ENCODE measurements around the gene AAR2.

The AAR2 gene

GRCh38 chr20:36218380-36219064 is 17.8 kb upstream of the AAR2 start:
- no peak for DNase-seq

- no peak for DNase-seq
These were observed 16.5 kb upstream of the AAR2 start for GRCh38 chr20:36219671-36220220.

DNA sequence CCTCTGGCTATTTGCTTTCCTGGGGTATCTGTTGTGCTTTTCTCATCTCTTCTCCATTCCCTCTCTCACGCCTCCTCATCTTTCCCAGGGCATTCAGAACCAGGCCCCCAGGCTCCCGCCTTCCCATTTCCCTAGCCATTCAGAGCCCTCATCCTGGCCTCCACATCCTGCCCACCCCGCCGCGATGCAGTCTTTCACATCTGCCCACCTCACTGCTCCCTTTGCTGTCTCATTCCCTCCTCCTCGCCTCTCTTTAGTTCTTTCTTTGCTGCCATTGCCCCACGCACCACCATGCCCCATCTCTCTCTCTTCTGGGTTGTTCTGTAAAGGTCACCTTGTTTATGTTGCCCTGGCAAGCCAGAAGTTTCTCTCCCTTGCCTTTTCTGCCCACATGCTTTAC is 10.6 kb upstream of the AAR2 start:
- no peak for DNase-seq

- no peak for DNase-seq
These were observed 7.5 kb upstream of the AAR2 start for GRCh38 chr20:36228770-36229169.

- DNase-seq, result no peak
These were observed 6.3 kb upstream of the AAR2 start for GRCh38 chr20:36230019-36230418.

DNA sequence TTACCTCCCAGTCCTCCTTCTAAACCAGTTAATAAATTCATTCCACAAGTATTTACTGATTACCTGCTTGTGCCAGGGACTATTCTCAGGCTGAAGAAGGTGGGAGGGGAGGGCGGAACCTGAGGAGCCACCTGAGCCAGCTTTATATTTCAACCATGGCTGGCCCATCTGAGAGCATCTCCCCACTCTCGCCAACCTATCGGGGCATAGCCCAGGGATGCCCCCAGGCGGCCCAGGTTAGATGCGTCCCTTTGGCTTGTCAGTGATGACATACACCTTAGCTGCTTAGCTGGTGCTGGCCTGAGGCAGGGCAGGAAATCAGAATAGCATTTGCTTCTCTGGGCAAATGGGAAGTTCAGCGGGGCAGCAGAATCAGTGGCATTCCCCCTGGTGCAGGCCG is 4.9 kb upstream of the AAR2 start:
- no peak for DNase-seq

GRCh38 chr20:36234771-36235320 is 1.4 kb upstream of the AAR2 start:
- no peak for DNase-seq

DNA sequence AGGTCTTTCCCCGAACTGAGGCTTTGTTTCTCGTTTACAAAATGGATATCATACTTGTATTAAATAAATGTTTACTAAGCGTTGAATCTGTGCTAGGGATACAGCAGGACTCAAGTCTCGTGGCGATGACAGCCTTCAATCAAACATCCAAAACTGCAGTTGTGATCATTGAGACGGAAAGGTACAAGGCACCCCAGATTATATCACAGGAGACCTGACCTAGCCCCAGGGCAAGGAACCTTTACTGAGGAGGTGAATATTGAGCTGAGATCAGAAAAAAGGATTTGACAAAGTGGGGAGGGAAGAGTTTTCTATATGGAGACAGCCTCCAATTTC is 476 bp downstream of the AAR2 start:
- no peak for DNase-seq

- no peak for DNase-seq
These were observed 1.2 kb downstream of the AAR2 start for GRCh38 chr20:36237477-36237876.

DNA sequence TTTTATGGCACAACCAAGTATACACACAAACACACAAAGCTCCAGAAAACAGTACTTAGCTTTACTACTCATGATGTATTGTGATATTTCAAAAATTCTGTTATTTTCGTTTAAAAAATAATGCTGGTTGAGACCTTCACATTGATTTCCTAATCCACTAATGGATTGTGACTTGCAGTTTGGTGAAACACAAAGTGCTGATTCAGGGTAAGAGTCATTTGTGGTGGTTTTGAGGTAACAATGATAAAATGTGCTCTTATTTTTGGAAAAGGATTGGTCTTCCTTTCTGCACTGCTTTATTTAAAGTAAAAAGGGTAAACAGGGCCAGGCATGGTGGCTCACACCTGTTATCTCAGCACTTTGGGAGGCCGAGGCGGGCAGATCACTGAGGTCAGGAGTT is 1.9 kb downstream of the AAR2 start:
- DNase-seq, result no peak

GRCh38 chr20:36238760-36239159 is 2.5 kb downstream of the AAR2 start:
- no peak for DNase-seq

GRCh38 chr20:36240076-36240475 is 3.8 kb downstream of the AAR2 start:
- no peak for DNase-seq

DNA sequence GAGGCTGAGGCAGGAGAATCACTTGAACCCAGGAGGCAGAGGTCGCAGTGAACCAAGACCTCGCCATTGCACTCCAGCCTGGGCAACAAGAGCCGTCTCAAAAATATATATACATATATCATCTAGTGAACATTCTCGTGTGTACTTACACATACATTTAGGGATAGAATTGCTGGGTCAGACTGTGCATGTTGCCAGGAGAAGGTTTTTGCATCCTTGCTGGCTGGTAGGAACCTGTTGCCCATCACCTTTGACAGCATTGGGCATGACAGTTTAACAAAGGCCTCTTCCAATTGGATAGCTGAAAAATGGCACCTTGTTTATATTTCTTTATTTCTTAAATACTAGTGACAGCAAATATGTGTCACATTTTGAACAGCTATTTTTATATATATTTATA is 5.4 kb downstream of the AAR2 start:
- no peak for DNase-seq

DNA sequence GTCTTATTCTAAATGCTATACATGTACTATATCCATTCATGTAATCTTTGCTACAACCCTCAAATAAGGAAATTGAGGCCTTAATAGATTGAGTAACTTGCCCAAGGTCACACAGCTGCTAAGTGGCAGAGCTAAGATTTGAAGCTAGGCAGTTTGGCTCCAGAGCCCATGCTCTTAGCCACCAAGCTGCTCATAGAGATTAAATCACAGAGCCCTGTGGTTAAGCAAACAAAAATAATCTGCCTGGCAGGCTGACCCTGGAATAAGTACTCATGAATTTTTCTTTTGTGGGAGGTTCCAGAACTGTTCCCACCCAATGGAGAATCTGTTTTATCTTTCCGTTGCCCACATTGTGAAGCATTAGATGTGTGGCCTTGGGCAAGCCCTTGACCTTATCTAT is 7.4 kb downstream of the AAR2 start:
- DNase-seq, result no peak

GRCh38 chr20:36246401-36246800 is 10.1 kb downstream of the AAR2 start:
- no peak for DNase-seq

DNA sequence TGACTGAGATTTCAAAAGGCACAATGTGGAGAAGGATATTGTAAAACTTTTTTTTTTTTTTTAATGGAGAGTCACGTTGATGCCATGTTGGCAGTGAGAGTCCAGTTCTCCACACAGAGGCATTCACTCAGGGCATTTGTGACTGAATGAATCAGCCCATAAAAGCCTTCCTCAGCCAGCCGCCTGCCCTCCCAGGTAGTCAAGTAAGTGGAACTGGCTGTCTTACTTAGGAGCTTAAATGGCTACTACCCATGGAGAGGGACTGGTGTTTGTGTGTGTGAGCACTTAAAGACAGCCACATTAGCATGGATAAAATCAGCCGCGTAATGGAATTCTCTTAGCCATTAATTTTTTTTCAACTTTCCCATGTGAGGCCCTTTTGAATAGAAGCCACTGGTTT is 12.6 kb downstream of the AAR2 start:
- DNase-seq, result no peak

GRCh38 chr20:36249450-36249849 is 13.2 kb downstream of the AAR2 start:
- DNase-seq, result no peak

DNA sequence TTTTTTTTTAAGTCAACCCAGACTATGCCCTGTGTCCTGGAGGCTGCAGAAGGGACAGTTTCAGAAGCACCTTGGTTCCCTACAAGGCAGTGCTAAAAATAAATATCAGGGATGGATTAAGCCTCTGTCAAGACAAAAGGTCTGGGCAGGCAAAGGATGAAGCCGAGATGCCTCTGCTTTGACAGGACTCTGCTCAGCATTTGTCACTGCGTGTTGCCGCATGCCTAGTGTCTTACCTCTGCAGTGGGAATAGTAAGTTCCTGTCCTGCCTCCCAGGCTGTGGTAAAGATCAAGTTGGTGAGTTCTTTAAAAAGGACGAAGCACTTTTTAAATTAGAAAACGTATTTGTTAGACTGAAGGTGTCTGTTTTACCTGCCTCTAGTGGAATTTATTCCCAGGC is 15.1 kb downstream of the AAR2 start:
- DNase-seq, result no peak

DNA sequence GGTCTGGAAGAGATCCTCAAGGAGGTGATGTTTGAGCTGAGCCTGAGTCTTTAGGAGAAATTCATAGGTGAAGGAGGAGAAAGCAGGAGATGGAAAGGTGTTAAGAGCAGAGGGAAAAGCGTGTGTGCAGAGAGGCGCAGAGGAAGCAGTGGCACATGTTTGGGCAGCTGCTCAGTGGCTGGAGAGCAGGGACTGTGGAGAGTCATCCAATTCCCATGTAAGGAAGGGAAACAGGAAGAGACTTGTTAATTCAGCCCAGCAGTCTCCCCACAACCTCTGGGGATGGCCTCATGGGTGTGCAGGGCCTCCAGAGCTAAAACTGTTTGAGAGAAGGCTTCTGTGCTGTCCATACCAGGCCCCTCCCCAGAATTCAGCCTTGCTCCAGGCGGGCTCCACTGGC is 16.2 kb downstream of the AAR2 start:
- DNase-seq, result no peak

DNA sequence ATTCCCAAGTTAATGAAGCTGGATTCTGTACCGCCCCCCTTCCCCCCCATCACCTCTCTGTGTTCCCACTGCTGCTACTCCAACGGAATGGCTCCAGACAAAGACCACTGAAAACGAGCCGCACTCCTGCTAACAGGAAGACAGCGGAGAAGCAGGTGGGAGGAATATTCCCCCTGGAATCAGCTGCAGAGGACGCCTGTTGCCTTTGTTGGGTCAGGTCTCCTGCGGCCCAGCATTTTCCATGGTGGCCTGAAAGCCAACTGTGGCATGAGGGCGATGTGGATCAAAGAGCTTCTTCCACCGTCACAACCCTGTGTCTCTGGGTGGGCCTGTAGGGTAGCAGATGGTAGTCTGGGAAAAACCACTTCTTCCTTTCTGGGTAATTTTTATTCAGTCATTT is 16.8 kb downstream of the AAR2 start:
- DNase-seq, result no peak

- DNase-seq, result no peak
These were observed 17.8 kb downstream of the AAR2 start for GRCh38 chr20:36254076-36254475.

- DNase-seq, result no peak
These were observed 19.2 kb downstream of the AAR2 start for GRCh38 chr20:36255445-36255844.

DNA sequence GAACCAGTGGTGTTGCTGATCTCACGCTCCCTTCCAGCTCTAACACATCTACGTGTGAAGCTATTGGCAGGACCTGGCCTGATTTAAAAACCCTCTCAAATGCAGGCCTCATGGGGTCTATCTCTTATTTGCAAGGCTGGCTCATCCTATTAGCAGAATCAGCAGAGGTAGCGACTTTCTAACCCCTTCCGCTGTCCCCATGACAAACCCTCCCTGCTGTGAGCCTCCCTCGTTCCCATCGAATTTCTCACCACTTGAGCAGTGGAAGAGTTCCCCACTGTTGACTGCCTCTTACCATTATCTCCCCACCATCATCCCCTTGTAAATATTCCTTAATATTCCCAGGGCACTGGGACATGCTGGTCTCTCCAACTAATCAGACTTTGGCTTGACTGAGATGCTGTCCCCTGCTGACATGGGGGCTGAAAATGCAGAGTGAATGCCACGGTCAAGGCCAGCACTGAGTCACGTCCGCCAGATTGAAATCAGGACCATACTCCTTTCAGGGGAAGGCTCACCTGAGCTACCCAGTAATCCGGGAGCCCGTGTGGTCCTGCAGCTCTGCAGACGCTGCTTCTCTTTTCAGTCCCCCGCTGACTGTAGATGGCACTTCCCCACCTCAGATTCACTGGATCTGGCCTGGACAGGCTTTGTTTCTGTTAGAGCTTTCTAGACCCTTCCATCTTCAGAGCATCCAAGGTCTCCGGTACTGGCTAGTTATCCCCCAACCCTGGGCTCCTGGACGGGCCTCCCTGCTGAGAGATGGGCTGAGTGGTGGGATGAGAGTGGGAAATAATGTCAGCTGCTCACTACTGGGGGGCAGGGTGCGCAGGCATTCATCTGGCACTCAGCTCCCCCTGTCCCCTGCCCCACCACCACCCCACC is 23.1 kb downstream of the AAR2 start:
- DNase-seq, result no peak

DNA sequence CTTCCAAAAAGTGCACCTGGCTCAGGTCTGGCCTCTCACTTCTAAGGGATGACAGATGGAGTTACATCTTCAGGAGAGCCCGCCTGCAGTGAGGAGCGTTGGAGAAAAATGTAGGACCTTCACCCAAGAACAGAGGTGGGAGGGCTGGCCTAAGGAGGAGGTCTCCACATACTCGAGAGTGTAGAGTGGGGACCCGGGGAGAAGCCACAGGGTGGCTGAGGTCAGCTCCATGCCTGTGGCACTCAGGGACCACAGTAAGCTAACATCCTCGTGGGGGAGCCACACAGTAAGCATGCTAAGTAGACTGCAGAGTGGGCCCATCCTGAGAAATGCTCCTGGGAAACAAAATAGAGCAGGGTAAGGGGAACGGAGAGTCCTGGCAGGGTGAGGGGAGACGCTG is 24.0 kb downstream of the AAR2 start:
- no peak for DNase-seq

Measured in right forelimb (tissue), 1 donor.